Mesendoderm (in vitro differentiated cells): Measurements from ENCODE around the gene EHBP1.

Source experiments
- DNase-seq: peaks from one replicate; pipeline ENCODE4 v3.0.0; 2013
- H2AK5ac ChIP-seq: 2 replicates; pipeline ENCODE4 v1.6.1; 2013; ENCODE audit warnings: low read length, inconsistent platforms
- H2BK120ac ChIP-seq: 2 replicates; pipeline ENCODE4 v1.6.1; 2013; ENCODE audit warnings: low read depth, mild to moderate bottlenecking, low read length, moderate library complexity, mixed read lengths
- H2BK15ac ChIP-seq: replicated peaks from 2 replicates; pipeline ENCODE4 v1.6.1; 2013; ENCODE audit warnings: low read depth, mild to moderate bottlenecking, moderate library complexity
- H2BK5ac ChIP-seq: 2 replicates; pipeline ENCODE4 v1.6.1; 2013; ENCODE audit warnings: low read length, inconsistent platforms
- H3K18ac ChIP-seq: 2 replicates; pipeline ENCODE4 v1.6.1; 2013; ENCODE audit warnings: mild to moderate bottlenecking, low read length, mixed read lengths
- H3K23ac ChIP-seq: one replicate; pipeline ENCODE4 v1.6.1; 2013; ENCODE audit warnings: low read length
- H3K27ac ChIP-seq: 2 replicates; pipeline ENCODE4 v1.5.1; 2013; ENCODE audit warnings: low read depth, mild to moderate bottlenecking, inconsistent platforms, low read length, moderate library complexity
- H3K27me3 ChIP-seq: 2 replicates; pipeline ENCODE4 v1.6.1; 2013; ENCODE audit warnings: low read length, control low read depth, mild to moderate bottlenecking, inconsistent platforms; ENCODE audit not compliant: insufficient read depth, poor library complexity
- H3K36me3 ChIP-seq: 2 replicates; pipeline ENCODE4 v1.6.1; 2013; ENCODE audit warnings: low read length, inconsistent platforms; ENCODE audit not compliant: control insufficient read depth, insufficient read depth
- H3K4ac ChIP-seq: one replicate; pipeline ENCODE4 v1.6.1; 2013; ENCODE audit warnings: low read depth, mild to moderate bottlenecking, low read length, moderate library complexity
- H3K4me1 ChIP-seq: 2 replicates; pipeline ENCODE4 v1.6.1; 2013; ENCODE audit warnings: low read depth, low read length, inconsistent platforms; ENCODE audit not compliant: control insufficient read depth
- H3K4me2 ChIP-seq: 2 replicates; pipeline ENCODE4 v1.6.1; 2013; ENCODE audit warnings: low read length
- H3K4me3 ChIP-seq: 2 replicates; pipeline ENCODE4 v1.5.1; 2013; ENCODE audit warnings: mild to moderate bottlenecking, low read length
- H3K56ac ChIP-seq: one replicate; pipeline ENCODE4 v1.6.1; 2013; ENCODE audit warnings: low read length
- H3K79me1 ChIP-seq: 2 replicates; pipeline ENCODE4 v1.6.1; 2013; ENCODE audit warnings: low read length, inconsistent platforms
- H3K79me2 ChIP-seq: 2 replicates; pipeline ENCODE4 v1.6.1; 2013; ENCODE audit warnings: mild to moderate bottlenecking, low read length; ENCODE audit not compliant: control insufficient read depth, insufficient read depth
- H3K9ac ChIP-seq: 2 replicates; pipeline ENCODE4 v1.6.1; 2013; ENCODE audit warnings: low read length, inconsistent platforms
- H4K5ac ChIP-seq: one replicate; pipeline ENCODE4 v1.6.1; 2013; ENCODE audit warnings: low read length
- H4K8ac ChIP-seq: one replicate; pipeline ENCODE4 v1.6.1; 2013; ENCODE audit warnings: low read depth, mild to moderate bottlenecking, control low read depth, low read length, moderate library complexity
- WGBS: extraction: QIAGEN DNeasy Blood & Tissue Kit; methylation state at CpG from one replicate; pipeline ENCODE4 v1.1.7; 2013; ENCODE audit warnings: low lambda C conversion rate, missing lambda C conversion rate; ENCODE audit not compliant: insufficient coverage; ENCODE audit errors: extremely low coverage; 5-methylcytosine and 5-hydroxymethylcytosine counted together

Gene EHBP1

DNA sequence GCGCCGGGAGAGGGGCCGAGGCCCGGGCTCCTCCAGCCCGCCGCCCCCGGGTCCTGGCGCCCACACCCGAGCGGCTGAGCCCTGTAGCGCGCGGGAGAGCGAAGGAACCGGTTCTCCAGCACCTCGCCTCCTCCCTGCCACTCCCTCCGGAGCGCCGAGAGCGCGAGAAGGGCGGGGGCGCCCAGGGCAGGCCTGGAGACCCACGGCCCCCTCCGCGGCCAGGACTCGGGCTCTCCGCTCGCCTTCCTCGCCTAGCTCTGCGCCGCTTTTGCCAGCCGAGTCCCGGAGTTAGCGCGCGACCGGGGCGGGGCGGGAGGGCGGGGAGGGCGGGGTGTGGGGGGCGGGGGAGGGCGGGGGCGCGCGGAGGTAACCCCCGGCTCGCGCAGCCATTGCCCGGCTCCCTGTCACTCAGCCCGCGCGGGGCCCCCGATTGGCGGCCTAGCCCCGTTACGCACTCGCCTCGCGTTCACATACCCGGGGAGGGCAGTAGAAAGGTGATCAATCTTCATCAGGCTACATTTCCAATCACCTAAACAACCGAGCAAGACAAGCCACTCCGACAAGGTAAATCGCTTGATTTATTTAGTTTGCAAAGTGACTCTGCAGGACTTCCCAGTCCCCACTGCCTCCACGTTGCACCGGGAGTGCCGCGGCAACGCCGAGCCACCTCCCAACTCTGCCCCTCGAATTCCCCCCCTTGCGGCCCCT lies 345.0 kb downstream of the EHBP1 start, which contains the start of gene OTX1:
Gene OTX1 (plus strand): TSS at position 497 of the 708 bp plus-strand sequence. CDS start 2,161 bp downstream, outside the sequence.
- peaks cover 44% of the 10 kb centered on the region for H3K27me3 ChIP-seq
- H2AK5ac ChIP-seq: no peak within 1 kb of the TSS
- peak within 1 kb of the TSS; percentile 98 for H3K4me2 ChIP-seq
- no peaks in the 10 kb centered on the region for H3K79me2 ChIP-seq
- no peak within 1 kb of the TSS for H4K5ac ChIP-seq
- peak within 1 kb of the TSS; percentile 42 for H3K27ac ChIP-seq
- H3K36me3 ChIP-seq: no peaks in the 10 kb centered on the region
- peak within 1 kb of the TSS; percentile 82 for H3K9ac ChIP-seq
- H3K18ac ChIP-seq: peak within 1 kb of the TSS; percentile 33
- H3K4me3 ChIP-seq: peak within 1 kb of the TSS; percentile 71
- peaks cover 10% of the 10 kb centered on the region for H3K4me1 ChIP-seq
- H3K4ac ChIP-seq: no peak within 1 kb of the TSS
- peak within 1 kb of the TSS; percentile 90 for H3K56ac ChIP-seq
- no peak within 1 kb of the TSS for H2BK120ac ChIP-seq
- WGBS: no CpG with 5 or more reads among the region's 73 CpGs
- no peak within 1 kb of the TSS for H4K8ac ChIP-seq
- H3K23ac ChIP-seq: peak within 1 kb of the TSS; percentile 85
- no peak within 1 kb of the TSS for H2BK15ac ChIP-seq
- DNase-seq: peak; percentile 84
- no peaks in the 10 kb centered on the region for H3K79me1 ChIP-seq
- H2BK5ac ChIP-seq: no peak within 1 kb of the TSS

DNA sequence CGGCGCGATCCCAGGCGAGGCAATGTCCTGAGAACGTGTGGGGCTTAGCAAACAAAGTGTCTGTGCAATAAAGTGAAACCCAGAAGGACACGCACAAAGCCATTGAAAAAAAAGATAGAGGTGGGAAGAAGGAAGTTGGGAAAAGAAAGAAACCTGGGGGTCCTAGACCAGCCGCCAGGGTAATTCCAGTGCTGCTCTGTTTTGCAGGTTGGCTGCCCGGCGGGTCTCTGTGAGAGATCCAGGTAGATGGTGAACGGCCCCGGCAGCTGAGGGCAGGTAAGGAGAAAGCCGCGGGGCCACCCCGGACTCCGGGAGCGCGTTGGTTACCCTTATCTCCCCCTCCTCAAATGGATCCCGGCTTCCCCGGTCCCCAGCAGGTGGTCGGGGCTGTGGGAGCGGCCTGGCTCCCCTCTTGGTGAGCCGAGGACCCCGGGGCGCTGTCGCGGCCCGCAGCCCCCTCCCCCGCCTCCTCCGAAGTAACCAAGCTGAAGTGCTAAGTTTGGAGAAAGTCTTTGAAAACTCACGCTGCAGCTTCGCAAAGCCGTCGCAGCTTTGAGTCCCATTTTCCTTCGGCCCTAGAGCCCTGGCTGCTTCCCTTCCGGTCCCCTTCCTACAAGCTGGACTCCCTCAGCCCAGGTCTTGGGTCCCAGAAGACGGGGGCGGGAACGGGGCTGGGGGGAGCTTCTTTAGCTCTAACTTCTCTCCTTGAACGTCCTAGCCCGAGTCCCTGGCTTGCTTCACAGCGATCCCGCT lies 345.7 kb downstream of the EHBP1 start:
- H3K27me3 ChIP-seq: peaks cover 51% of the 10 kb centered on the region
- peak overlapping the region; percentile 84 for H3K56ac ChIP-seq
- no peak overlapping the region for H3K18ac ChIP-seq
- no peaks in the 10 kb centered on the region for H3K79me1 ChIP-seq
- no peaks in the 10 kb centered on the region for H3K36me3 ChIP-seq
- peak overlapping the region; percentile 71 for H3K4me3 ChIP-seq
- H3K4ac ChIP-seq: no peak overlapping the region
- H2BK120ac ChIP-seq: no peak overlapping the region
- H4K8ac ChIP-seq: no peak overlapping the region
- DNase-seq: peak; percentile 65
- H4K5ac ChIP-seq: no peak overlapping the region
- H3K23ac ChIP-seq: no peak overlapping the region
- peak overlapping the region; percentile 98 for H3K4me2 ChIP-seq
- H3K4me1 ChIP-seq: peaks cover 13% of the 10 kb centered on the region
- H3K79me2 ChIP-seq: no peaks in the 10 kb centered on the region
- no peak overlapping the region for H2AK5ac ChIP-seq
- H3K27ac ChIP-seq: no peak overlapping the region
- no CpG with 5 or more reads among the region's 42 CpGs for WGBS
- H2BK15ac ChIP-seq: no peak overlapping the region
- peak overlapping the region; percentile 67 for H3K9ac ChIP-seq
- no peak overlapping the region for H2BK5ac ChIP-seq

GRCh38 chr2:63051795-63052333 lies 346.4 kb downstream of the EHBP1 start:
- Histone ChIP-seq H3K23ac (peak overlapping the region; percentile 29), H3K9ac (peak overlapping the region; percentile 44), H3K4me3 (no peak overlapping the region), H3K27me3 (peaks cover 54% of the 10 kb centered on the region), H4K5ac (no peak overlapping the region), H2BK5ac (no peak overlapping the region), H3K79me2 (no peaks in the 10 kb centered on the region), H3K4me2 (peak overlapping the region; percentile 34), H3K4me1 (peaks cover 11% of the 10 kb centered on the region), H2BK120ac (no peak overlapping the region), H3K79me1 (no peaks in the 10 kb centered on the region), H3K4ac (no peak overlapping the region), H2AK5ac (no peak overlapping the region), H3K18ac (no peak overlapping the region), H2BK15ac (no peak overlapping the region), H3K27ac (no peak overlapping the region), H4K8ac (no peak overlapping the region), H3K56ac (peak overlapping the region; percentile 67), H3K36me3 (no peaks in the 10 kb centered on the region)
- WGBS: no CpG with 5 or more reads among the region's 42 CpGs
- DNase-seq: peak; percentile 11

GRCh38 chr2:63052411-63053080 lies 347.0 kb downstream of the EHBP1 start:
- peak; percentile 18 for DNase-seq

DNA sequence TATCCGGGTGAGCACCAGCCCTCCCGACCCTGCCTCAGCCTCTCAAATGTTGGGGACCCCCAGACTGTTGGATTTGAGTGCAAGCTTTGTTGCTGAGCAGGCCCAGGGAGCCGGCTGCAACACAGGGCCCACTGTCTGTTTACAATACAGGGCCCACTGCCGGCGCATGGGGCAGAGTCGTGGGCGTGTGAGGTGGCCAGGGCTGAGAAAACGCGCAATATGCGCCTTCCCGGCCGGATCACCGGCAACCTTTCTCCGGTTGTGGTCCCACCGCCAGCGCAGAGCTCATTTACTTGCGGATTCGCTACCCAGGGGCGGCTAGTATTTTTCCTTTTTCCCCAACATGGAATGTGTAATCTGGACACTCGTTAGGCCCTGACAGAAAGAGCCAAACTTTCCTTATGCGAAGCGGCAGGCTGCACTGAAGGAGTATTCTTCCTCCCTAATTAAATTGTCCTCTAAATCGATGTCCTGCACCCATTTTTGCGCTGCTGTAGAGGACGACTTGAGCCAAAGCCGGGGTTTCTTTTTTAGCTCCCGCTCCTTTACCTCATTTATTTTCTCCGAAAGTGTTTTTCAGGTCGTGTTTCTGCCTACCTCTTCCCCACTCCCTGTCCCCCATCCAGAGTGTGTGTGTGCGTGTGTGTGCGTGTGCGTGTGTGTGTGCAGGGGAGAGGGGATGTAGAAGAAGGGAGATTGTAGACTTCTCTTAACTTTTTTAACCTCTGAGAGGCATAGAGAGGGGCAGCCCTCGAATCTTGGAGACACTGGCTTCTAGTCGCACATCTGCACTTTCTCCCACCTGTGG lies 347.8 kb downstream of the EHBP1 start:
- Histone ChIP-seq H2BK15ac (no peak overlapping the region), H3K4ac (no peak overlapping the region), H3K4me3 (no peak overlapping the region), H3K79me1 (no peaks in the 10 kb centered on the region), H2AK5ac (no peak overlapping the region), H3K27ac (no peak overlapping the region), H3K4me1 (peaks cover 9% of the 10 kb centered on the region), H2BK120ac (no peak overlapping the region), H3K27me3 (peaks cover 62% of the 10 kb centered on the region), H3K4me2 (no peak overlapping the region), H3K79me2 (no peaks in the 10 kb centered on the region), H3K23ac (no peak overlapping the region), H2BK5ac (no peak overlapping the region), H3K9ac (no peak overlapping the region), H4K8ac (no peak overlapping the region), H3K56ac (peak overlapping the region; percentile 27), H3K36me3 (no peaks in the 10 kb centered on the region), H4K5ac (no peak overlapping the region), H3K18ac (no peak overlapping the region)
- WGBS: no CpG with 5 or more reads among the region's 34 CpGs
- DNase-seq: peak; percentile 20

More at GRCh38 chr2:63052411-63053080, 347.0 kb downstream of the EHBP1 start:
- H3K56ac ChIP-seq: no peak overlapping the region
- H3K23ac ChIP-seq: peak overlapping the region; percentile 29
- no peaks in the 10 kb centered on the region for H3K79me1 ChIP-seq
- H4K8ac ChIP-seq: no peak overlapping the region
- H3K27me3 ChIP-seq: peaks cover 55% of the 10 kb centered on the region
- H2BK15ac ChIP-seq: no peak overlapping the region
- no peak overlapping the region for H3K4me3 ChIP-seq
- H2BK120ac ChIP-seq: no peak overlapping the region
- H3K9ac ChIP-seq: no peak overlapping the region
- H2AK5ac ChIP-seq: no peak overlapping the region
- H2BK5ac ChIP-seq: no peak overlapping the region
- no peak overlapping the region for H4K5ac ChIP-seq
- H3K4me2 ChIP-seq: no peak overlapping the region
- H3K27ac ChIP-seq: no peak overlapping the region
- H3K4me1 ChIP-seq: peaks cover 9% of the 10 kb centered on the region
- no peak overlapping the region for H3K4ac ChIP-seq
- no peaks in the 10 kb centered on the region for H3K36me3 ChIP-seq
- H3K79me2 ChIP-seq: no peaks in the 10 kb centered on the region
- no CpG with 5 or more reads among the region's 27 CpGs for WGBS
- H3K18ac ChIP-seq: no peak overlapping the region
